ENCODE measurements around the gene HCN3.
"Not testable (repeated sequence)": the region's sequence is repeated elsewhere in the genome, so short reads cannot be mapped to it uniquely, and the experiment has no call there.

DNA sequence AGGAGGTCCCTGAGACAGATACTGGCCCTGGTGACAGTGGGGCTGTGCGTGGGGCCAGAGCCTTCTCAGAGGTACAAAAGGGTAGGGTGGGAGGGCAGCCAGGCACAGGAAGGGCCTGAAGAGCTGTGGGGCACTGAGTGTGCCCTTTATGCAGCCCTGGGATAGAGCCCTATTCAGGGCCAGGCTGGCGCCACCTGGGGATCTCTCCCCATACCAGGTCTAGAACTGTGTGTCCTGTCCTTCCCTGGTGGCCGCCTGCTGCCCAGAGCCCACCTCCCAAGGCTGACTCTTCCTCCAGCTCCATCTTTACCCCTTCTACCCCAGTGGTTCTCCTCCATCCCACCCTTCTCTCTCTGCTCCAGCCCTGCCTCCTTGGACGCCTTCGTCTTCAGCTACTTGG is 43.8 kb upstream of the HCN3 start:
- TF ChIP-seq, protein P1, sequence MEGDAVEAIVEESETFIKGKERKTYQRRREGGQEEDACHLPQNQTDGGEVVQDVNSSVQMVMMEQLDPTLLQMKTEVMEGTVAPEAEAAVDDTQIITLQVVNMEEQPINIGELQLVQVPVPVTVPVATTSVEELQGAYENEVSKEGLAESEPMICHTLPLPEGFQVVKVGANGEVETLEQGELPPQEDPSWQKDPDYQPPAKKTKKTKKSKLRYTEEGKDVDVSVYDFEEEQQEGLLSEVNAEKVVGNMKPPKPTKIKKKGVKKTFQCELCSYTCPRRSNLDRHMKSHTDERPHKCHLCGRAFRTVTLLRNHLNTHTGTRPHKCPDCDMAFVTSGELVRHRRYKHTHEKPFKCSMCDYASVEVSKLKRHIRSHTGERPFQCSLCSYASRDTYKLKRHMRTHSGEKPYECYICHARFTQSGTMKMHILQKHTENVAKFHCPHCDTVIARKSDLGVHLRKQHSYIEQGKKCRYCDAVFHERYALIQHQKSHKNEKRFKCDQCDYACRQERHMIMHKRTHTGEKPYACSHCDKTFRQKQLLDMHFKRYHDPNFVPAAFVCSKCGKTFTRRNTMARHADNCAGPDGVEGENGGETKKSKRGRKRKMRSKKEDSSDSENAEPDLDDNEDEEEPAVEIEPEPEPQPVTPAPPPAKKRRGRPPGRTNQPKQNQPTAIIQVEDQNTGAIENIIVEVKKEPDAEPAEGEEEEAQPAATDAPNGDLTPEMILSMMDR (IDR thresholded peaks at IDR 0.05; ENCODE audit: low read length), result not testable (repeated sequence)
- not testable (repeated sequence) for TF ChIP-seq EZH2 (optimal IDR thresholded peaks at IDR 0.05; ENCODE audit: low read depth, low read length); EZH2phosphoT487 (IDR thresholded peaks at IDR 0.05; ENCODE audit: low read length)

All from MM.1S (cell line).